Endothelial cell (in vitro differentiated cells): ENCODE measurements around the gene SSU72. TPM values are rescaled to one million over a fixed set of nuclear protein-coding genes. Genes with fewer than 3 reads are reported as not detected.
"Not testable (repeated sequence)": the region's sequence is repeated elsewhere in the genome, so short reads cannot be mapped to it uniquely, and the experiment has no call there.

ENCODE experiments used
- DNase-seq: peaks from one replicate; pipeline ENCODE4 v3.0.0; 2021; ENCODE audit warnings: low spot score
- H3K27ac Mint-ChIP-seq: one replicate; pipeline ENCODE4 v1.8.0; 2021; ENCODE audit warnings: mixed read lengths, inconsistent platforms; ENCODE audit not compliant: unreplicated experiment
- H3K27me3 Mint-ChIP-seq: one replicate; pipeline ENCODE4 v1.8.0; 2021; ENCODE audit warnings: mild to moderate bottlenecking, moderate library complexity, mixed read lengths, inconsistent platforms; ENCODE audit not compliant: unreplicated experiment
- H3K36me3 Mint-ChIP-seq: one replicate; pipeline ENCODE4 v1.8.0; 2021; ENCODE audit warnings: mild to moderate bottlenecking, low read depth, mixed read lengths, inconsistent platforms; ENCODE audit not compliant: unreplicated experiment
- H3K4me1 Mint-ChIP-seq: one replicate; pipeline ENCODE4 v1.8.0; 2021; ENCODE audit warnings: mild to moderate bottlenecking, mixed read lengths, inconsistent platforms; ENCODE audit not compliant: unreplicated experiment
- H3K4me3 Mint-ChIP-seq: one replicate; pipeline ENCODE4 v1.8.0; 2021; ENCODE audit warnings: mild to moderate bottlenecking, mixed read lengths, inconsistent platforms; ENCODE audit not compliant: unreplicated experiment
- H3K9me3 Mint-ChIP-seq: one replicate; pipeline ENCODE4 v1.8.0; 2021; ENCODE audit warnings: mixed read lengths, inconsistent platforms; ENCODE audit not compliant: unreplicated experiment
- total RNA-seq: library from RNA; stranded (reverse); fragmentation: NEBNext Ultra II Directional; extraction: Animal tissue kit (Norgen Biotek cat#: 25700); gene quantifications from one replicate; pipeline ENCODE4 v1.2.1, GENCODE V29; 2021; ENCODE audit not compliant: unreplicated experiment
- TF ChIP-seq, protein P1 (sequence below): fragments of 200-600 bp; sonication (generic); IDR thresholded peaks from one replicate; pipeline ENCODE4 v1.5.0; 2021; ENCODE audit warnings: antibody characterized with exemption; ENCODE audit not compliant: unreplicated experiment

The SSU72 gene
- total RNA-seq, 1 donor from 2014 or later = 114 TPM

GRCh38 chr1:1527092-1527816, 47.4 kb downstream of the SSU72 start:
- Mint-ChIP-seq H3K27me3 (peaks cover 7% of the 10 kb centered on the region), H3K9me3 (peaks cover 5% of the 10 kb centered on the region)

DNA sequence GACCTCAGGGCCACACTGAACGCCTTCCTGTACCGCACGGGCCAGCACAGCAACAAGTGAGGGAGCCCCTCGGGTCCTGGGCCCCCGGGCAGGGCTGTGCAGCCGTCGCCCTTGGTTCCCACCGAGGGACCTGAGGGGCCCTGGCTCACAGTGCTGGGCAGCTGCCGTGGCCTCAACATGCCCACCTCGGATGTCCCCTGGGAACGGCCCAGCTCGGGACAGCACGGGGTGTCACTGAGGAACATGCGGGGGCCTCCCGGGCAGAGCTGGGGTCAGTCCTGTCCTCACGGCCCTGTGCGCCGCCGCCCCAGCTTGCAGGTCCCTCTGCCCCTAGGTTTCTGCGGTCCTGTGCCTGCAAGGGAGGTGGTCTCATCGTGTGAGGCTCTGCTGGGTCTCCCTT, 48.2 kb downstream of the SSU72 start:
- not testable (repeated sequence) for H3K4me3 Mint-ChIP-seq, H3K27me3 Mint-ChIP-seq, H3K9me3 Mint-ChIP-seq, DNase-seq, H3K36me3 Mint-ChIP-seq, H3K4me1 Mint-ChIP-seq, H3K27ac Mint-ChIP-seq

More at GRCh38 chr1:1527092-1527816, 47.4 kb downstream of the SSU72 start:
- TF ChIP-seq, protein P1, sequence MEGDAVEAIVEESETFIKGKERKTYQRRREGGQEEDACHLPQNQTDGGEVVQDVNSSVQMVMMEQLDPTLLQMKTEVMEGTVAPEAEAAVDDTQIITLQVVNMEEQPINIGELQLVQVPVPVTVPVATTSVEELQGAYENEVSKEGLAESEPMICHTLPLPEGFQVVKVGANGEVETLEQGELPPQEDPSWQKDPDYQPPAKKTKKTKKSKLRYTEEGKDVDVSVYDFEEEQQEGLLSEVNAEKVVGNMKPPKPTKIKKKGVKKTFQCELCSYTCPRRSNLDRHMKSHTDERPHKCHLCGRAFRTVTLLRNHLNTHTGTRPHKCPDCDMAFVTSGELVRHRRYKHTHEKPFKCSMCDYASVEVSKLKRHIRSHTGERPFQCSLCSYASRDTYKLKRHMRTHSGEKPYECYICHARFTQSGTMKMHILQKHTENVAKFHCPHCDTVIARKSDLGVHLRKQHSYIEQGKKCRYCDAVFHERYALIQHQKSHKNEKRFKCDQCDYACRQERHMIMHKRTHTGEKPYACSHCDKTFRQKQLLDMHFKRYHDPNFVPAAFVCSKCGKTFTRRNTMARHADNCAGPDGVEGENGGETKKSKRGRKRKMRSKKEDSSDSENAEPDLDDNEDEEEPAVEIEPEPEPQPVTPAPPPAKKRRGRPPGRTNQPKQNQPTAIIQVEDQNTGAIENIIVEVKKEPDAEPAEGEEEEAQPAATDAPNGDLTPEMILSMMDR = no peak
- peaks cover 14% of the 10 kb centered on the region for H3K36me3 Mint-ChIP-seq
- H3K4me3 Mint-ChIP-seq = no peak overlapping the region
- DNase-seq = no peak
- H3K4me1 Mint-ChIP-seq = no peaks in the 10 kb centered on the region
- H3K27ac Mint-ChIP-seq = no peak overlapping the region

DNA sequence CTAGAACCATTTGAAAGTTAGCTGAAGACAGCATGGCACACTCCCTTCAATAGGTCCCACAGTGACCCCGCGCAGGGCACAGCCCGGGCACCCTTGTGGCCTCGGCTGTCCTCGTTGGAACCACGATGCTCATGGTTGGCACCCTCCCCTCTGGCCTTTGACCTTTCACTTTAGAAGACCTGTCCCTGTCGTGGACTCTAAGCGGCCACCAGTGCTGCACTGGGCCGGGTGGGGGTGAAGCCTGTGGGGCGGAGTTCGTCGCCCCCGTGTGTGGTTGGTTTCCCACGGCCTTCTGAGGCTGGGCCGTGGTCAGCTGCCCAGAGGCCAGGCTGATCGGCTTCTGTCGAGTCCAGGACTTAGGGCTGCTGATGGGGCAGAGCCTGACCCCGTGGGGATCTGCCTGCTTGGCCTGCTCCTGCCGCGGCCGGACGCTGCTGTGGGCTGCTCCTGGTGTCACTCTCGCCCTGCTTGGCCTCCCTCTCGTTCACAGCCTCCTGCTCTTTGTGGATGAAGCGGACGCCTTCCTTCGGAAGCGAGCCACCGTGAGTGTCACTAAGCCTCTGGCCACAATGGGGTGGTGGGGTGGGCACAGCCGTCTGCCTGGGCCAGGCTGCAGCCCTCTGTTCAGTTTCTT, 49.8 kb downstream of the SSU72 start:
- H3K4me1 Mint-ChIP-seq, H3K9me3 Mint-ChIP-seq, H3K27ac Mint-ChIP-seq, H3K27me3 Mint-ChIP-seq, H3K36me3 Mint-ChIP-seq, H3K4me3 Mint-ChIP-seq, DNase-seq: not testable (repeated sequence)

DNA sequence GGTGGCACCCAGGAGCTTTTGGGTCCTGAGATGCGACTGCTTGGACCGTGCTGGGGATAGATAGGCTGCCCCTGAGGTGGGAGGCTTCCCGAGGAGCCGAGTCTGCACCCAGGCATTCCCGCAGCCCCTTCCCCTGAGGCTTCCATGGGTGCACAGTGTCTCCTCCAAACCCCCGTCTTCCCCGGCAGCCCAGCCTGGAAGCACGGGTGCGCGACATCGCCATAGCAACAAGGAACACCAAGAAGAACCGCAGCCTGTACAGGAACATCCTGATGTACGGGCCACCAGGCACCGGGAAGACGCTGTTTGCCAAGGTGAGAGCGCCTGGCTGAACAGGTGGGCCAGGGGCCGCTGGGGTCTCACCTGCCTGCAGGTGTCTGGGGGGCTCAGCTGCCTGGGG, 51.0 kb downstream of the SSU72 start:
- not testable (repeated sequence) for H3K27ac Mint-ChIP-seq, H3K4me1 Mint-ChIP-seq, H3K36me3 Mint-ChIP-seq, H3K27me3 Mint-ChIP-seq, DNase-seq, H3K4me3 Mint-ChIP-seq, H3K9me3 Mint-ChIP-seq

DNA sequence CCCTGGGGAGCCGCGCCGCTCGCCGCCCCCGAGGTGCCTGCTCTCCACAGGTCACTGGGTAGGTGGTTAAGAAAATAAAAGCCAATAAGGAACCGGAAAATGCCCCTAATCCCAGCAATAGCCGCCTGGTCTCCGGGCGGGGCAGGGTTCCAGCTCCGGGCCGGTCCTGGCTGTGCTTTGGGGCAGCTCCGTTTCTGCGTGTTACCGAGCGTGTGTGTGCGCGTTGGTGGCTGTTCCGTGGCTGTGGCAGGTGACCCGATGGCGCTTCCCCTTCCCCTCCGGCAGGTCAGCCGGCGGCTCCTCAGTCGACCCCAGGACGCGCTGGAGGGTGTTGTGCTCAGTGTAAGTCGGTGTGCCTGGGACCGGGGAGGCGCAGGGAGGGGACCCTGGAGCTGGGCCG, 51.4 kb downstream of the SSU72 start:
- not testable (repeated sequence) for H3K4me1 Mint-ChIP-seq, H3K9me3 Mint-ChIP-seq, H3K27ac Mint-ChIP-seq, H3K4me3 Mint-ChIP-seq, H3K27me3 Mint-ChIP-seq, DNase-seq
- H3K36me3 Mint-ChIP-seq = peaks cover 11% of the 10 kb centered on the region

DNA sequence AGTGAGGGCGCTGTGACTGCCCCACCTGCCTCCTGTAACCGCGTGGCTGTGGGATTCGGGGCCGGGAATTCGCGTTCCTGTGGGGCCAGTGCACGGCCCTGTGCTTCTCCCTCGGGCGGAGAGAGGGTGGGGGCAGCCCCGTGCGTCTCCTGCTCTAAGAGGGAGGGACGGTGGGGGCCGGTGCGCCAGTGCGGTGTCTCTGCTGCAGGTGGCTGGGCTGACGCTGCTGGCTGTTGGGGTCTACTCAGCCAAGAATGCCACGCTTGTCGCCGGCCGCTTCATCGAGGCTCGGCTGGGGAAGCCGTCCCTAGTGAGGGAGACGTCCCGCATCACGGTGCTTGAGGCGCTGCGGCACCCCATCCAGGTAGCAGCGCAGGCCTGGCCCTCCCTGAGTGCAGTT, 52.1 kb downstream of the SSU72 start:
- not testable (repeated sequence) for H3K9me3 Mint-ChIP-seq, H3K4me1 Mint-ChIP-seq

DNA sequence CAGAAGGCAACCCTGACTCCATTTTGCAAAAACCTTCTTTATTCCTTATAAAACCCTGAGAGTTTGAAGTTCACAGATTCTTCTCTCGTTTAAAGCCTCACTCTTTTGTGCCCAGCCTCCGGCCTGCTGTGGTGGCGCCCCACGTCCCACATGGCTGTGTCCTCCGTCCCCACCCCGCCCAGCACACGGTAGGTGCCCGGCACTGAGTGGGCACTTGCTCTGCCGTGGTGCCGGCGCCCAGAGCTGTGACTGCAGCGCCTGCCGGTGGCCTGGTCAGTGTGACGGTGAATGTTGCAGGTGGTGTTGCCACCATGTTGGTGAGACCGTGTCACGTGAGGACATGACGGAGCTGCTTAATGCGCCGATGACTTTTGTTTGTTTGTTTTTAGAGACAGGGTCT, 53.3 kb downstream of the SSU72 start:
- TF ChIP-seq, protein P1 = no peak
- H3K4me1 Mint-ChIP-seq = no peaks in the 10 kb centered on the region
- H3K4me3 Mint-ChIP-seq = no peak overlapping the region
- no peak overlapping the region for H3K27ac Mint-ChIP-seq
- no peaks in the 10 kb centered on the region for H3K9me3 Mint-ChIP-seq
- DNase-seq = no peak
- peaks cover 8% of the 10 kb centered on the region for H3K27me3 Mint-ChIP-seq
- H3K36me3 Mint-ChIP-seq = peaks cover 16% of the 10 kb centered on the region

More for the DNA sequence above, 52.1 kb downstream of the SSU72 start:
- not testable (repeated sequence) for DNase-seq, H3K27me3 Mint-ChIP-seq, H3K4me3 Mint-ChIP-seq, H3K27ac Mint-ChIP-seq
- peaks cover 16% of the 10 kb centered on the region for H3K36me3 Mint-ChIP-seq

DNA sequence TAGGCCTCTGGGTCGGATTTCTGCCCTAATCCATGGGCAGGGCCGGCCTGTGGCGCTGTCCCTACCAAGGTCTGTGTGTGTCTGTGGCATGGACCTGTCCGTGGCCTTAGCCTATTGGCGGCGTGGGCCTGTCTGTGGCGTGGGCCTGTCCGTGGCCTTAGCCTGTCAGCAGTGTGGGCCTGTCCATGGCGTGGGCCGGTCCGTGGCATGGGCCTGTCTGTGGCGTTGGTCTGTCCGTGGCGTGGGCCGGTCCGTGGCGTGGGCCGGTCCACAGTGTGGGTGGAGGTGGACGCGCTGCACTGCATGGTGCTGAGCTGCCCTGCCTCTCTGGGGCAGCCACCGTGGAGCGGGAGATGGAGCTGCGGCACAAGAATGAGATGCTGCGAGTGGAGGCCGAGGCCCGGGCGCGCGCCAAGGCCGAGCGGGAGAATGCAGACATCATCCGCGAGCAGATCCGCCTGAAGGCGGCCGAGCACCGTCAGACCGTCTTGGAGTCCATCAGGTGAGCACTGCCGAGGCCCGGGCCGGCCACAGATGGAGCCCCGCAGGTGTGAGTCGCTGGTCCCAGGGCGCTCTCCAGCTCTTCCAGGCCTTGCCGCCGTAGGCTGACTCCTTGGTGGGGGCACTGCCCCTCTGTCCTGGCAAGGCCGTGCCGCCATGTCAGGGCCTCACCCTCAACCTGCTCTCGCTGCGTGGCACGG, 54.7 kb downstream of the SSU72 start:
- not testable (repeated sequence) for H3K4me3 Mint-ChIP-seq, H3K27me3 Mint-ChIP-seq, DNase-seq, H3K27ac Mint-ChIP-seq, H3K9me3 Mint-ChIP-seq, H3K4me1 Mint-ChIP-seq
- peaks cover 10% of the 10 kb centered on the region for H3K36me3 Mint-ChIP-seq

DNA sequence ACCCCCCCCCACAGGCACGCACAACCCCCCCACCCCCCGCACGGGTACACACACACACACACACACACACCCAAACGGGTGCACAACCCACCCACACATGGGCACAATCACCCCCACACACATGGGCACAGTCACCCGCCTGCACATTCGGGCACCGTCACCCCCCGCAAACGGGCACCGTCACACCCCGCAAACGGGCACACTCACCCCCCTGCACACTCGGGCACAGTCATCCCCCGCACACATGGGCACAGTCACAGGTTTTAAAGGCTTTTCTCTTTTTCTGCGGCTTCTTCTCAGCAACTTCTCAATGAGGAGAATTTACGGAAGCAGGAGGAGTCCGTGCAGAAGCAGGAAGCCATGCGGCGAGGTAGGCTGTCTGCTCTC, 56.0 kb downstream of the SSU72 start:
- not testable (repeated sequence) for H3K9me3 Mint-ChIP-seq, DNase-seq, H3K4me3 Mint-ChIP-seq, H3K4me1 Mint-ChIP-seq, H3K27me3 Mint-ChIP-seq
- Mint-ChIP-seq H3K36me3 (peaks cover 10% of the 10 kb centered on the region), H3K27ac (peak overlapping the region; percentile 36)
